Trophoblast cell (in vitro differentiated cells and primary cell): ENCODE measurements around the gene PPP2R3B. TPM values are rescaled to one million over a fixed set of nuclear protein-coding genes. Genes with fewer than 3 reads are reported as not detected.

Experiments used
- DNase-seq, 2 donors: peaks; one replicate each; pipeline ENCODE4 v3.0.0-alpha.2; 2016
- H2AFZ ChIP-seq: 2 replicates; pipeline ENCODE4 v1.6.1; 2013; ENCODE audit warnings: low read length, moderate library complexity, mild to moderate bottlenecking; ENCODE audit not compliant: insufficient read depth, poor library complexity
- H2AK5ac ChIP-seq: 2 replicates; pipeline ENCODE4 v1.6.1; 2013; ENCODE audit warnings: mild to moderate bottlenecking, low read length
- H2BK120ac ChIP-seq: 2 replicates; pipeline ENCODE4 v1.6.1; 2013; ENCODE audit warnings: low read length, mild to moderate bottlenecking, moderate library complexity; ENCODE audit not compliant: insufficient read depth, poor library complexity
- H2BK12ac ChIP-seq: 2 replicates; pipeline ENCODE4 v1.6.1; 2013; ENCODE audit warnings: mild to moderate bottlenecking, low read length, moderate library complexity
- H2BK5ac ChIP-seq: 2 replicates; pipeline ENCODE4 v1.6.1; 2013; ENCODE audit warnings: low read length, low read depth, moderate library complexity, mild to moderate bottlenecking; ENCODE audit not compliant: poor library complexity
- H3K14ac ChIP-seq: 2 replicates; pipeline ENCODE4 v1.6.1; 2013; ENCODE audit warnings: mild to moderate bottlenecking, low read length
- H3K18ac ChIP-seq: 2 replicates; pipeline ENCODE4 v1.6.1; 2013; ENCODE audit warnings: mild to moderate bottlenecking, low read length
- H3K23ac ChIP-seq: 2 replicates; pipeline ENCODE4 v1.6.1; 2013; ENCODE audit warnings: low read length
- H3K27ac ChIP-seq: 2 replicates; pipeline ENCODE4 v1.5.1; 2013; ENCODE audit warnings: low read depth, mild to moderate bottlenecking, inconsistent platforms, low read length, moderate library complexity
- H3K27me3 ChIP-seq: 2 replicates; pipeline ENCODE4 v1.6.1; 2013; ENCODE audit warnings: inconsistent platforms, mild to moderate bottlenecking, low read length, moderate library complexity; ENCODE audit not compliant: insufficient read depth
- H3K36me3 ChIP-seq, 2 experiments: 1 replicate in 1 of 2; 2 replicates in 1 of 2; pipeline ENCODE4 v1.6.1; 2013; ENCODE audit warnings: low read length in 2 of 2, mild to moderate bottlenecking in 2 of 2, moderate library complexity in 1 of 2; ENCODE audit not compliant: insufficient read depth in 2 of 2, control insufficient read depth in 1 of 2
- H3K4ac ChIP-seq: 2 replicates; pipeline ENCODE4 v1.6.1; 2013; ENCODE audit warnings: low read depth, mild to moderate bottlenecking, low read length, moderate library complexity
- H3K4me1 ChIP-seq, 2 experiments: 1 replicate in 1 of 2; 2 replicates in 1 of 2; pipeline ENCODE4 v1.6.1; 2013; ENCODE audit warnings: low read length in 2 of 2, mild to moderate bottlenecking in 2 of 2, moderate library complexity in 1 of 2; ENCODE audit not compliant: insufficient read depth in 2 of 2, control insufficient read depth in 1 of 2
- H3K4me2 ChIP-seq: 2 replicates; pipeline ENCODE4 v1.6.1; 2013; ENCODE audit warnings: inconsistent platforms, mild to moderate bottlenecking, low read length, moderate library complexity
- H3K4me3 ChIP-seq: 2 replicates; pipeline ENCODE4 v1.5.1; 2013; ENCODE audit warnings: mild to moderate bottlenecking, low read depth, low read length, inconsistent platforms
- H3K79me1 ChIP-seq: one replicate; pipeline ENCODE4 v1.6.1; 2013; ENCODE audit warnings: low read length
- H3K79me2 ChIP-seq: 2 replicates; pipeline ENCODE4 v1.6.1; 2013; ENCODE audit warnings: low read length, mild to moderate bottlenecking; ENCODE audit not compliant: control insufficient read depth, insufficient read depth, poor library complexity
- H3K9ac ChIP-seq: 2 replicates; pipeline ENCODE4 v1.6.1; 2013; ENCODE audit warnings: mild to moderate bottlenecking, low read length
- H3K9me3 ChIP-seq: 2 replicates; pipeline ENCODE4 v1.6.1; 2013; ENCODE audit warnings: low read depth, mild to moderate bottlenecking, control low read depth, inconsistent platforms, low read length; ENCODE audit not compliant: insufficient read depth
- H4K12ac ChIP-seq: 2 replicates; pipeline ENCODE4 v1.6.1; 2013; ENCODE audit warnings: low read depth, mild to moderate bottlenecking, low read length, moderate library complexity
- H4K8ac ChIP-seq: 2 replicates; pipeline ENCODE4 v1.6.1; 2013; ENCODE audit warnings: low read depth, mild to moderate bottlenecking, low read length, moderate library complexity
- H4K91ac ChIP-seq: one replicate; pipeline ENCODE4 v1.6.1; 2013; ENCODE audit warnings: low read depth, mild to moderate bottlenecking, low read length, moderate library complexity
- WGBS: extraction: QIAGEN DNeasy Blood & Tissue Kit; methylation state at CpG from one replicate; pipeline ENCODE4 v1.1.7; 2013; ENCODE audit warnings: missing lambda C conversion rate; ENCODE audit not compliant: insufficient read length, insufficient coverage; ENCODE audit errors: extremely low coverage; 5-methylcytosine and 5-hydroxymethylcytosine counted together
- polyA plus RNA-seq: library from polyadenylated mRNA; stranded (reverse); fragments of 200-250 nt; gene quantifications from 2 replicates; pipeline ENCODE4 v1.2.3, GENCODE V29; 2013

Gene PPP2R3B, protein sequence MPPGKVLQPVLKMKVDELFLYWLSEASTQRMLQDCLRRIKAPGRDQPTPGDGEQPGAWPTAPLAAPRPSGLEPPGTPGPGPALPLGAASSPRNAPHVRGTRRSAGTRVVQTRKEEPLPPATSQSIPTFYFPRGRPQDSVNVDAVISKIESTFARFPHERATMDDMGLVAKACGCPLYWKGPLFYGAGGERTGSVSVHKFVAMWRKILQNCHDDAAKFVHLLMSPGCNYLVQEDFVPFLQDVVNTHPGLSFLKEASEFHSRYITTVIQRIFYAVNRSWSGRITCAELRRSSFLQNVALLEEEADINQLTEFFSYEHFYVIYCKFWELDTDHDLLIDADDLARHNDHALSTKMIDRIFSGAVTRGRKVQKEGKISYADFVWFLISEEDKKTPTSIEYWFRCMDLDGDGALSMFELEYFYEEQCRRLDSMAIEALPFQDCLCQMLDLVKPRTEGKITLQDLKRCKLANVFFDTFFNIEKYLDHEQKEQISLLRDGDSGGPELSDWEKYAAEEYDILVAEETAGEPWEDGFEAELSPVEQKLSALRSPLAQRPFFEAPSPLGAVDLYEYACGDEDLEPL
- polyA plus RNA-seq, result 29.5 and 31.3 TPM in 2 replicates

DNA sequence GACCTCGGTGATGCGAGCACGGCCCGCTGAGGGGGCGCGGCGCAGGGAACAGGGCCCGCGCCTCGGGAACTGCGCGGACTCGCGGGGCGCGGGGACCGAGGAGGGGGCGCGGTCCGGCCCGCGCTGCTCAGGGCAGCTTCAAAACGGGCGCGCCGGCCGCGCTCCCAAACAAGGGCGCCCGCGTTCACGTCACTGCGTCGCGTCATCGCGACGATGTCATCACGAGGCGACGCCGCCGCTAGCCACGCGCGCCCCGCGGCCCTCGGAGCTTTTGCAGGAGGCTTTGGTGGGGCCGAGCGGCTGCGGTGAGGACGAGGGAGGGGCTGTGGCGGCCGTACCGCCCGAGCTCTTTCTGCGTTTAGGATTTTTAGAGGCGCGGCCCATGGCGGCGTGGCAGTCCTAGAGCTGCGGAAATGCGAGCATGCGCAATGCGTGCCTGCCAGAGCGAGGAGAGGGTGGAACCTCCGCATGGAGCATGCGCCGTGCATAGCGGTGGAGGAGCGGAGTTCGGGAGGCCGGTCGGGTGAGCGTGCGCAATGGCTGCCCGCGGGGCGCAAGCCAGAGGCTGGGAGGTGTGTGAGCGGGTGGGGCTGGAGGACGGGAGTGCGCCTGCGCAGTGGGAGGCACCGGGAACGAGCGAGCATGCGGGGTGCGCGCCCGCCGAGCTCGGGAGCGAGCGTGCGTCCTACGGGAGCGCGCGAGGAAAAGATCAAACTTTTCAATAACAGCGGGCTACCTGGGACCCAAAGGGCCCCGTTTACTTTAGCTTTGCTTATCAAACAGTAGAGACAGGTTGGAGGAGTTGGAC is at the start of gene PPP2R3B:
Gene PPP2R3B (minus strand): TSS at position 140 of the 808 bp plus-strand sequence. CDS start 216 bp downstream, outside the sequence.
- Histone ChIP-seq H4K91ac (peak within 1 kb of the TSS; percentile 99), H3K23ac (no peak within 1 kb of the TSS), H3K27ac (peak within 1 kb of the TSS; percentile 92), H4K8ac (peak within 1 kb of the TSS; percentile 98), H3K9me3 (no peaks in the 10 kb centered on the region), H4K12ac (peak within 1 kb of the TSS; percentile 84), H3K36me3 (peaks cover 3 to 4% of the 10 kb centered on the region in 2 experiments), H3K79me2 (peaks cover 6% of the 10 kb centered on the region), H2AFZ (peak within 1 kb of the TSS; percentile 74), H2BK120ac (peak within 1 kb of the TSS; percentile 97), H2BK5ac (peak within 1 kb of the TSS; percentile 99), H3K9ac (peak within 1 kb of the TSS; percentile 95), H3K27me3 (no peaks in the 10 kb centered on the region), H2BK12ac (no peak within 1 kb of the TSS), H3K4me2 (peak within 1 kb of the TSS; percentile 99), H3K14ac (peak within 1 kb of the TSS; percentile 89), H3K4me3 (peak within 1 kb of the TSS; percentile 87), H3K18ac (peak within 1 kb of the TSS; percentile 90), H2AK5ac (peak within 1 kb of the TSS; percentile 53), H3K79me1 (peaks cover 7% of the 10 kb centered on the region), H3K4me1 (no peaks in the 10 kb centered on the region), H3K4ac (peak within 1 kb of the TSS; percentile 71)
- peak; percentile 97 to 99 for DNase-seq
- WGBS, result no CpG with 5 or more reads among the region's 102 CpGs

- H4K12ac ChIP-seq, result no peak overlapping the region
- no peaks in the 10 kb centered on the region for H3K27me3 ChIP-seq
- H3K9ac ChIP-seq, result no peak overlapping the region
- H3K4ac ChIP-seq, result no peak overlapping the region
- H4K91ac ChIP-seq, result no peak overlapping the region
- no peak overlapping the region for H3K4me3 ChIP-seq
- no peaks in the 10 kb centered on the region for H3K79me2 ChIP-seq
- no peaks in the 10 kb centered on the region for H3K36me3 ChIP-seq
- H2BK5ac ChIP-seq, result no peak overlapping the region
- WGBS, result no CpG with 5 or more reads among the region's 29 CpGs
- no peak overlapping the region for H2AFZ ChIP-seq
- H3K18ac ChIP-seq, result no peak overlapping the region
- no peaks in the 10 kb centered on the region for H3K4me1 ChIP-seq
- no peak for DNase-seq
- H3K9me3 ChIP-seq, result peaks cover 12% of the 10 kb centered on the region
- no peak overlapping the region for H3K27ac ChIP-seq
- no peak overlapping the region for H3K14ac ChIP-seq
- no peak overlapping the region for H3K4me2 ChIP-seq
- no peak overlapping the region for H3K23ac ChIP-seq
- no peak overlapping the region for H2BK120ac ChIP-seq
- H2BK12ac ChIP-seq, result no peak overlapping the region
- H2AK5ac ChIP-seq, result no peak overlapping the region
- no peaks in the 10 kb centered on the region for H3K79me1 ChIP-seq
- no peak overlapping the region for H4K8ac ChIP-seq
Observed at GRCh38 chrX:435536-436122, 48.9 kb upstream of the PPP2R3B start.

DNA sequence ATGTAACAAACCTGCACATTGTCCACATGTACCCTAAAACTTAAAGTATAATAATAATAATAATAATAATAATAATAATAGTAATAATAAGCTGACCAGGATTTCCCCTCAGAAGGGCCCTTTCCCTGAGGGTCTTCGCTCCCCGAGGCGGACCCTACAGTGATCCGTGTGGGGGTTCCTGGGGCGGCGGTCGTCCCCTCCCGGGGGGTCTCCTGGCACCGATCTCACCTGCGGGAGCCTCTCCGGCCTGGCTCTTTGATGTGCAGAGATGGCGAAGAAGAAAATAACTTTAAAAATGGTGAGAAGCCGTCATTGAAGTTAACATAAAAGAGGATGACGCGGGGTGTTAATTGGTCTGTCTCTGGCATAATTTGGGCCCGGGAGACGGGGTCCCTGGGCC is 48.2 kb upstream of the PPP2R3B start:
- Histone ChIP-seq H3K9ac (no peak overlapping the region), H3K4me2 (no peak overlapping the region), H3K79me1 (no peaks in the 10 kb centered on the region), H3K18ac (no peak overlapping the region), H2BK120ac (no peak overlapping the region), H4K91ac (no peak overlapping the region), H3K4me3 (no peak overlapping the region), H3K79me2 (no peaks in the 10 kb centered on the region), H3K4ac (no peak overlapping the region), H3K9me3 (peaks cover 6% of the 10 kb centered on the region), H2BK12ac (no peak overlapping the region), H2AK5ac (no peak overlapping the region), H3K27ac (no peak overlapping the region), H3K36me3 (no peaks in the 10 kb centered on the region), H2BK5ac (no peak overlapping the region), H2AFZ (no peak overlapping the region), H4K12ac (no peak overlapping the region), H3K27me3 (no peaks in the 10 kb centered on the region), H3K14ac (no peak overlapping the region), H3K23ac (no peak overlapping the region), H4K8ac (no peak overlapping the region), H3K4me1 (no peaks in the 10 kb centered on the region)
- DNase-seq, result no peak
- no CpG with 5 or more reads among the region's 17 CpGs for WGBS

- H4K8ac ChIP-seq, result no peak overlapping the region
- no peak overlapping the region for H3K4ac ChIP-seq
- no peaks in the 10 kb centered on the region for H3K4me1 ChIP-seq
- no peak overlapping the region for H3K14ac ChIP-seq
- H2AFZ ChIP-seq, result no peak overlapping the region
- H2AK5ac ChIP-seq, result no peak overlapping the region
- no peak overlapping the region for H2BK120ac ChIP-seq
- H2BK5ac ChIP-seq, result no peak overlapping the region
- WGBS, result 100% methylated on average over 1 of the region's 26 CpGs
- no peaks in the 10 kb centered on the region for H3K36me3 ChIP-seq
- peaks cover 2% of the 10 kb centered on the region for H3K9me3 ChIP-seq
- no peak overlapping the region for H2BK12ac ChIP-seq
- DNase-seq, result no peak
- H3K4me2 ChIP-seq, result no peak overlapping the region
- H3K79me1 ChIP-seq, result no peaks in the 10 kb centered on the region
- H4K12ac ChIP-seq, result no peak overlapping the region
- no peak overlapping the region for H3K27ac ChIP-seq
- no peaks in the 10 kb centered on the region for H3K79me2 ChIP-seq
- H3K18ac ChIP-seq, result no peak overlapping the region
- H3K27me3 ChIP-seq, result no peaks in the 10 kb centered on the region
- H3K9ac ChIP-seq, result no peak overlapping the region
- H3K23ac ChIP-seq, result no peak overlapping the region
- H3K4me3 ChIP-seq, result no peak overlapping the region
- no peak overlapping the region for H4K91ac ChIP-seq
Observed at GRCh38 chrX:433771-434170, 47.1 kb upstream of the PPP2R3B start.
